ENCODE data around the gene KIF26B.

KIF26B gene

GRCh38 chr1:245579881-245580280, 425.1 kb downstream of the KIF26B start:
- no peak for ATAC-seq
- no peak for TF ChIP-seq ZNF70 (CRISPR knock-in tag; IDR thresholded peaks at IDR 0.05)
- no peak for TF ChIP-seq ZNF8 (CRISPR knock-in tag; IDR thresholded peaks at IDR 0.05)
- TF ChIP-seq ZNF565 (CRISPR knock-in tag; conservative IDR thresholded peaks at IDR 0.05; ENCODE audit: low read depth): no peak
- TF ChIP-seq ISL1 (CRISPR knock-in tag; IDR thresholded peaks at IDR 0.05): no peak

- no peak for TF ChIP-seq CREB5 (CRISPR knock-in tag; IDR thresholded peaks at IDR 0.05; ENCODE audit: low read depth)
- no peak for TF ChIP-seq ZNF565 (CRISPR knock-in tag; conservative IDR thresholded peaks at IDR 0.05; ENCODE audit: low read depth)
- no peak for TF ChIP-seq CSDC2 (CRISPR knock-in tag; IDR thresholded peaks at IDR 0.05)
- TF ChIP-seq ZNF8 (CRISPR knock-in tag; IDR thresholded peaks at IDR 0.05): no peak
- ATAC-seq: no peak
These were observed 425.9 kb downstream of the KIF26B start for GRCh38 chr1:245580651-245581050.

GRCh38 chr1:245582026-245582425, 427.2 kb downstream of the KIF26B start:
- no peak for TF ChIP-seq OSR1 (CRISPR knock-in tag; IDR thresholded peaks at IDR 0.05)
- TF ChIP-seq ZNF70 (CRISPR knock-in tag; IDR thresholded peaks at IDR 0.05): no peak
- TF ChIP-seq GLIS3 (CRISPR knock-in tag; IDR thresholded peaks at IDR 0.05): no peak
- no peak for TF ChIP-seq CSDC2 (CRISPR knock-in tag; IDR thresholded peaks at IDR 0.05)
- TF ChIP-seq CSRNP3 (CRISPR knock-in tag; IDR thresholded peaks at IDR 0.05): no peak
- no peak for TF ChIP-seq ZC3H10 (CRISPR knock-in tag; IDR thresholded peaks at IDR 0.05)
- TF ChIP-seq PPARA (CRISPR knock-in tag; IDR thresholded peaks at IDR 0.05; ENCODE audit: borderline replicate concordance): no peak
- TF ChIP-seq SNAI2 (CRISPR knock-in tag; IDR thresholded peaks at IDR 0.05): no peak
- no peak for TF ChIP-seq BACH2 (CRISPR knock-in tag; IDR thresholded peaks at IDR 0.05; ENCODE audit: borderline replicate concordance)
- TF ChIP-seq ARNTL (CRISPR knock-in tag; IDR thresholded peaks at IDR 0.05; ENCODE audit: borderline replicate concordance, low read depth): no peak
- no peak for TF ChIP-seq ZFP3 (CRISPR knock-in tag; IDR thresholded peaks at IDR 0.05)
- no peak for ATAC-seq

- TF ChIP-seq TSHZ2 (CRISPR knock-in tag; IDR thresholded peaks at IDR 0.05) (no peak), PPARA (CRISPR knock-in tag; IDR thresholded peaks at IDR 0.05; ENCODE audit: borderline replicate concordance) (no peak), ESRRG (CRISPR knock-in tag; IDR thresholded peaks at IDR 0.05) (no peak), GLIS3 (CRISPR knock-in tag; IDR thresholded peaks at IDR 0.05) (no peak), CSRNP3 (CRISPR knock-in tag; IDR thresholded peaks at IDR 0.05) (no peak), TCF4 (CRISPR knock-in tag; IDR thresholded peaks at IDR 0.05; ENCODE audit: borderline replicate concordance) (no peak), ARNTL (CRISPR knock-in tag; IDR thresholded peaks at IDR 0.05; ENCODE audit: borderline replicate concordance, low read depth) (no peak)
These were observed 428.3 kb downstream of the KIF26B start for GRCh38 chr1:245583081-245583480.

GRCh38 chr1:245583575-245584330, 429.0 kb downstream of the KIF26B start:
- ATAC-seq: no peak
- TF ChIP-seq SNAI2 (CRISPR knock-in tag; IDR thresholded peaks at IDR 0.05): no peak
- TF ChIP-seq ZC3H10 (CRISPR knock-in tag; IDR thresholded peaks at IDR 0.05): no peak
- TF ChIP-seq CSDC2 (CRISPR knock-in tag; IDR thresholded peaks at IDR 0.05): no peak
- TF ChIP-seq PATZ1 (CRISPR knock-in tag; IDR thresholded peaks at IDR 0.05; ENCODE audit: borderline replicate concordance): no peak
- TF ChIP-seq ZNF565 (CRISPR knock-in tag; conservative IDR thresholded peaks at IDR 0.05; ENCODE audit: low read depth): no peak
- no peak for TF ChIP-seq RARB (CRISPR knock-in tag; IDR thresholded peaks at IDR 0.05)
- no peak for TF ChIP-seq TCF4 (CRISPR knock-in tag; IDR thresholded peaks at IDR 0.05; ENCODE audit: borderline replicate concordance)
- no peak for TF ChIP-seq CREB5 (CRISPR knock-in tag; IDR thresholded peaks at IDR 0.05; ENCODE audit: low read depth)
- no peak for TF ChIP-seq POU6F1 (CRISPR knock-in tag; IDR thresholded peaks at IDR 0.05; ENCODE audit: borderline replicate concordance, low read depth)
- TF ChIP-seq ZFP3 (CRISPR knock-in tag; IDR thresholded peaks at IDR 0.05): no peak

More at GRCh38 chr1:245583081-245583480, 428.3 kb downstream of the KIF26B start:
- ATAC-seq: no peak

All from SK-N-SH treated with all-trans-retinoic acid at 6 μM for 48 hours (cell line).